ENCODE measurements around the gene GPR176. TPM values are rescaled to one million over a fixed set of nuclear protein-coding genes. Genes with fewer than 3 reads are reported as not detected.

GPR176 gene
- total RNA-seq, 1 donor from 2014 or later: 1.4 TPM

GRCh38 chr15:39939487-39940452, 19.7 kb upstream of the GPR176 start:
- ATAC-seq (ENCODE audit: poor library complexity): peak; percentile 84
- intact Hi-C loops (cut with DNase I): loop anchor here (10.0 kb wide), 1 partner anchor 155 kb away; the partner anchor contains the start of gene FSIP1

GRCh38 chr15:39937696-39938095, 17.6 kb upstream of the GPR176 start:
- ATAC-seq (ENCODE audit: poor library complexity) (no peak), DNase-seq (no peak)
- intact Hi-C loops (cut with DNase I): loop anchor here (10.0 kb wide), 1 partner anchor 153 kb away; the partner anchor contains the start of gene FSIP1

More at GRCh38 chr15:39939487-39940452, 19.7 kb upstream of the GPR176 start:
- DNase-seq: peak; percentile 49

- DNase-seq: no peak
- no peak for ATAC-seq (ENCODE audit: poor library complexity)
These were observed 16.6 kb upstream of the GPR176 start for GRCh38 chr15:39936681-39937080.

GRCh38 chr15:39936187-39936586, 16.1 kb upstream of the GPR176 start:
- ATAC-seq (ENCODE audit: poor library complexity) (no peak), DNase-seq (no peak)
- intact Hi-C loops (cut with DNase I): loop anchor here (10.0 kb wide), 1 partner anchor 151 kb away; the partner anchor contains the start of gene FSIP1

More at GRCh38 chr15:39936681-39937080, 16.6 kb upstream of the GPR176 start:
- intact Hi-C loops (cut with DNase I): loop anchor here (10.0 kb wide), 1 partner anchor 152 kb away; the partner anchor contains the start of gene FSIP1

GRCh38 chr15:39935241-39935640, 15.2 kb upstream of the GPR176 start:
- ATAC-seq (ENCODE audit: poor library complexity) (no peak), DNase-seq (no peak)
- intact Hi-C loops (cut with DNase I): loop anchor here (10.0 kb wide), 1 partner anchor 150 kb away; the partner anchor contains the start of gene FSIP1

GRCh38 chr15:39934397-39935071, 14.5 kb upstream of the GPR176 start:
- intact Hi-C loops (cut with DNase I): loop anchor here (10.0 kb wide), 1 partner anchor 150 kb away; the partner anchor contains the start of gene FSIP1
- ATAC-seq (ENCODE audit: poor library complexity): peak; percentile 3
- DNase-seq: no peak

- DNase-seq (no peak), ATAC-seq (ENCODE audit: poor library complexity) (no peak)
- intact Hi-C loops (cut with DNase I): loop anchor here (10.0 kb wide), 1 partner anchor 147 kb away; the partner anchor contains the start of gene FSIP1
These were observed 11.5 kb upstream of the GPR176 start for GRCh38 chr15:39931615-39932014.

GRCh38 chr15:39926526-39926925, 6.5 kb upstream of the GPR176 start:
- intact Hi-C loops (cut with DNase I): no loop called here
- no peak for ATAC-seq (ENCODE audit: poor library complexity)
- DNase-seq: no peak

- intact Hi-C loops (cut with DNase I): no loop called here
- no peak for DNase-seq
- ATAC-seq (ENCODE audit: poor library complexity): no peak
These were observed 5.2 kb upstream of the GPR176 start for GRCh38 chr15:39925112-39925842.

- ATAC-seq (ENCODE audit: poor library complexity) (no peak), DNase-seq (no peak)
- intact Hi-C loops (cut with DNase I): no loop called here
These were observed 4.4 kb upstream of the GPR176 start for GRCh38 chr15:39924437-39924836.

GRCh38 chr15:39922462-39923092, 2.5 kb upstream of the GPR176 start:
- intact Hi-C loops (cut with DNase I): no loop called here

GRCh38 chr15:39921274-39921638, 1.2 kb upstream of the GPR176 start:
- ATAC-seq (ENCODE audit: poor library complexity): no peak
- DNase-seq: no peak
- intact Hi-C loops (cut with DNase I): no loop called here

More at GRCh38 chr15:39922462-39923092, 2.5 kb upstream of the GPR176 start:
- DNase-seq (no peak), ATAC-seq (ENCODE audit: poor library complexity) (no peak)

GRCh38 chr15:39920510-39921273, 626 bp upstream of the GPR176 start:
- intact Hi-C loops (cut with DNase I): no loop called here
- ATAC-seq (ENCODE audit: poor library complexity): peak; percentile 99
- peak; percentile 86 for DNase-seq

GRCh38 chr15:39919411-39919747, 687 bp downstream of the GPR176 start:
- intact Hi-C loops (cut with DNase I): no loop called here
- DNase-seq (no peak), ATAC-seq (ENCODE audit: poor library complexity) (no peak)

- intact Hi-C loops (cut with DNase I): no loop called here
- DNase-seq (no peak), ATAC-seq (ENCODE audit: poor library complexity) (no peak)
These were observed 1.2 kb downstream of the GPR176 start for GRCh38 chr15:39918688-39919385.

- intact Hi-C loops (cut with DNase I): no loop called here
- ATAC-seq (ENCODE audit: poor library complexity) (no peak), DNase-seq (no peak)
These were observed 5.1 kb downstream of the GPR176 start for GRCh38 chr15:39914977-39915376.

GRCh38 chr15:39909007-39909406, 11.1 kb downstream of the GPR176 start:
- intact Hi-C loops (cut with DNase I): no loop called here
- ATAC-seq (ENCODE audit: poor library complexity) (no peak), DNase-seq (no peak)
